GOT3 (cell line): ENCODE data around the gene SORCS2.

ENCODE experiments used
- DNase-seq: peaks from one replicate; lab custom pipeline; 2025; ENCODE audit warnings: mixed read lengths; lab: John Stamatoyannopoulos, UW

SORCS2 gene

GRCh38 chr4:7746351-7747061, 554.2 kb downstream of the SORCS2 start:
- no peak for DNase-seq

GRCh38 chr4:7747062-7747385, 554.7 kb downstream of the SORCS2 start:
- no peak for DNase-seq

- DNase-seq: no peak
Observed at GRCh38 chr4:7747566-7747965, 555.2 kb downstream of the SORCS2 start.

- no peak for DNase-seq
Observed at GRCh38 chr4:7750523-7750922, 558.2 kb downstream of the SORCS2 start.

- no peak for DNase-seq
Observed at GRCh38 chr4:7750972-7751371, 558.6 kb downstream of the SORCS2 start.

- DNase-seq: no peak
Observed at GRCh38 chr4:7752649-7753048, 560.3 kb downstream of the SORCS2 start.

GRCh38 chr4:7753271-7753670, 560.9 kb downstream of the SORCS2 start:
- no peak for DNase-seq

GRCh38 chr4:7753931-7754465, 561.7 kb downstream of the SORCS2 start:
- no peak for DNase-seq

- DNase-seq: no peak
Observed at GRCh38 chr4:7754565-7755262, 562.4 kb downstream of the SORCS2 start.

- no peak for DNase-seq
Observed at GRCh38 chr4:7755561-7755960, 563.2 kb downstream of the SORCS2 start.

GRCh38 chr4:7756071-7756470, 563.7 kb downstream of the SORCS2 start:
- DNase-seq: no peak

GRCh38 chr4:7756561-7757355, 564.4 kb downstream of the SORCS2 start:
- no peak for DNase-seq

- DNase-seq: no peak
Observed at GRCh38 chr4:7757501-7758471, 565.4 kb downstream of the SORCS2 start.

- no peak for DNase-seq
Observed at GRCh38 chr4:7758476-7758875, 566.1 kb downstream of the SORCS2 start.

- DNase-seq: no peak
Observed at GRCh38 chr4:7759216-7759615, 566.9 kb downstream of the SORCS2 start.

GRCh38 chr4:7759635-7760034, 567.3 kb downstream of the SORCS2 start:
- DNase-seq: no peak

GRCh38 chr4:7760228-7760627, 567.9 kb downstream of the SORCS2 start:
- no peak for DNase-seq

GRCh38 chr4:7760706-7761105, 568.4 kb downstream of the SORCS2 start:
- no peak for DNase-seq

- no peak for DNase-seq
Observed at GRCh38 chr4:7761312-7761711, 569.0 kb downstream of the SORCS2 start.

- no peak for DNase-seq
Observed at GRCh38 chr4:7761720-7762119, 569.4 kb downstream of the SORCS2 start.

GRCh38 chr4:7762376-7763030, 570.2 kb downstream of the SORCS2 start:
- no peak for DNase-seq
